ENCODE data around the gene MTHFD1L. TPM values are rescaled to one million over a fixed set of nuclear protein-coding genes. Genes with fewer than 3 reads are reported as not detected.

The MTHFD1L gene
- total and polyA plus RNA-seq, 7 experiments from 2014 or later: 5.7 to 57.8 (median 7.8) TPM

GRCh38 chr6:151143806-151144205, 278.3 kb downstream of the MTHFD1L start:
- no peak overlapping the region for H3K4me3 ChIP-seq (ENCODE audit: low read length)
- Mint-ChIP-seq H3K27ac (no peak overlapping the region), H3K4me1 (no peaks in the 10 kb centered on the region), H3K9me3 (peaks cover 0 to 4% (median 0%) of the 10 kb centered on the region in 11 donors), H3K36me3 (no peaks in the 10 kb centered on the region), H3K27me3 (peaks cover 0 to 5% (median 4%) of the 10 kb centered on the region in 5 donors), H3K4me3 (no peak overlapping the region)
- H3K9me3 ChIP-seq (ENCODE audit: control insufficient read depth in 2 of 3, low read length in 3 of 3): no peaks in the 10 kb centered on the region
- DNase-seq (no peak), ATAC-seq (no peak)
- no peaks in the 10 kb centered on the region for H3K27me3 ChIP-seq (ENCODE audit: control insufficient read depth in 2 of 2, insufficient read depth in 2 of 2, low read length in 2 of 2)
- intact Hi-C loops (cut with micrococcal nuclease): no loop called here
- CTCF ChIA-PET: no interaction called here
- POLR2A ChIA-PET: no interaction called here
- no peak overlapping the region for H3K27ac ChIP-seq (ENCODE audit: low read depth, low read length)
- no peaks in the 10 kb centered on the region for H3K4me1 ChIP-seq (ENCODE audit: control insufficient read depth in 2 of 2, insufficient read depth in 2 of 2, low read length in 2 of 2)
- no peaks in the 10 kb centered on the region for H3K36me3 ChIP-seq (ENCODE audit: control insufficient read depth in 2 of 3, insufficient read depth in 3 of 3, low read length in 3 of 3)

GRCh38 chr6:151147118-151147832, 281.8 kb downstream of the MTHFD1L start:
- no peaks in the 10 kb centered on the region for H3K9me3 ChIP-seq (ENCODE audit: control insufficient read depth in 2 of 3, low read length in 3 of 3)
- no peaks in the 10 kb centered on the region for H3K36me3 ChIP-seq (ENCODE audit: control insufficient read depth in 2 of 3, insufficient read depth in 3 of 3, low read length in 3 of 3)
- POLR2A ChIA-PET: no interaction called here
- H3K4me1 ChIP-seq (ENCODE audit: control insufficient read depth in 2 of 2, insufficient read depth in 2 of 2, low read length in 2 of 2): no peaks in the 10 kb centered on the region
- Mint-ChIP-seq H3K27ac (no peak overlapping the region), H3K4me3 (no peak overlapping the region), H3K27me3 (peaks cover 7 to 16% (median 10%) of the 10 kb centered on the region in 5 donors), H3K9me3 (peaks cover 0 to 4% (median 0%) of the 10 kb centered on the region in 11 donors), H3K36me3 (no peaks in the 10 kb centered on the region), H3K4me1 (no peaks in the 10 kb centered on the region)
- no peaks in the 10 kb centered on the region for H3K27me3 ChIP-seq (ENCODE audit: control insufficient read depth in 2 of 2, insufficient read depth in 2 of 2, low read length in 2 of 2)
- ATAC-seq (no peak), DNase-seq (no peak)
- no peak overlapping the region for H3K27ac ChIP-seq (ENCODE audit: low read depth, low read length)
- no peak overlapping the region for H3K4me3 ChIP-seq (ENCODE audit: low read length)
- intact Hi-C loops (cut with micrococcal nuclease): no loop called here
- CTCF ChIA-PET: no interaction called here

DNA sequence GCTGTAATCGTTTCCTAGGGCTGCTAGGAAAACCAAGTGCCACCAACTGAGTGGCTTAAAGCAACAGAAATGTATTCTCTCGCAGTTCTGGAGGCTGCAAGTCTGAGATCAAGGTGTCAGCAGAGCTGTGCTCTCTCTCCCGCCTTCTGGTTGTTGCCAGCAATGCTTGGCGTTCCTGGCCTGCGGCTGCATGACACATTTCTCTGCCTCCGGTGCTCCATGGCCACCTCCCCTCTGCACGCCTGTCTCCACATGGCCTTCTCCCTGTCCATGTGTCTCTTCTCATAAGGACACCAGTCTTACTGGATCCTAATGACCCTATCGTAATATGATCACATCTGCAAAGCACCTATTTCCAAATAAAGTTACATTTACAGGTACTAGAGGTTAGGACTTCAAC, 282.6 kb downstream of the MTHFD1L start:
- Histone ChIP-seq H3K9me3 (ENCODE audit: control insufficient read depth in 2 of 3, low read length in 3 of 3) (no peaks in the 10 kb centered on the region), H3K4me1 (ENCODE audit: control insufficient read depth in 2 of 2, insufficient read depth in 2 of 2, low read length in 2 of 2) (no peaks in the 10 kb centered on the region), H3K36me3 (ENCODE audit: control insufficient read depth in 2 of 3, insufficient read depth in 3 of 3, low read length in 3 of 3) (no peaks in the 10 kb centered on the region), H3K27me3 (ENCODE audit: control insufficient read depth in 2 of 2, insufficient read depth in 2 of 2, low read length in 2 of 2) (no peaks in the 10 kb centered on the region), H3K27ac (ENCODE audit: low read depth, low read length) (no peak overlapping the region), H3K4me3 (ENCODE audit: low read length) (no peak overlapping the region)
- DNase-seq (no peak), ATAC-seq (no peak)
- Mint-ChIP-seq H3K9me3 (peaks cover 0 to 4% (median 0%) of the 10 kb centered on the region in 11 donors), H3K4me1 (no peaks in the 10 kb centered on the region), H3K4me3 (no peak overlapping the region), H3K27ac (no peak overlapping the region), H3K27me3 (peaks cover 7 to 24% (median 10%) of the 10 kb centered on the region in 5 donors), H3K36me3 (no peaks in the 10 kb centered on the region)
- POLR2A ChIA-PET: no interaction called here
- intact Hi-C loops (cut with micrococcal nuclease): no loop called here
- CTCF ChIA-PET: no interaction called here

- Mint-ChIP-seq H3K9me3 (peaks cover 0 to 4% (median 0%) of the 10 kb centered on the region in 11 donors), H3K4me3 (no peak overlapping the region), H3K27me3 (peaks cover 7 to 30% (median 16%) of the 10 kb centered on the region in 5 donors), H3K36me3 (no peaks in the 10 kb centered on the region), H3K27ac (no peak overlapping the region), H3K4me1 (no peaks in the 10 kb centered on the region)
- ATAC-seq (no peak), DNase-seq (no peak)
- H3K27me3 ChIP-seq (ENCODE audit: control insufficient read depth in 2 of 2, insufficient read depth in 2 of 2, low read length in 2 of 2): no peaks in the 10 kb centered on the region
- no peak overlapping the region for H3K4me3 ChIP-seq (ENCODE audit: low read length)
- intact Hi-C loops (cut with micrococcal nuclease): no loop called here
- CTCF ChIA-PET: interaction anchor here (0.7 kb wide), 1 partner anchor 10 kb away, joined by 3 read pairs; no protein-coding TSS in a partner anchor
- POLR2A ChIA-PET: interaction anchor here (0.5 kb wide), 1 partner anchor 100 kb away, joined by 4 read pairs; no protein-coding TSS in a partner anchor
- no peaks in the 10 kb centered on the region for H3K9me3 ChIP-seq (ENCODE audit: control insufficient read depth in 2 of 3, low read length in 3 of 3)
- no peak overlapping the region for H3K27ac ChIP-seq (ENCODE audit: low read depth, low read length)
- no peaks in the 10 kb centered on the region for H3K36me3 ChIP-seq (ENCODE audit: control insufficient read depth in 2 of 3, insufficient read depth in 3 of 3, low read length in 3 of 3)
- H3K4me1 ChIP-seq (ENCODE audit: control insufficient read depth in 2 of 2, insufficient read depth in 2 of 2, low read length in 2 of 2): no peaks in the 10 kb centered on the region
These were observed 284.3 kb downstream of the MTHFD1L start for GRCh38 chr6:151149793-151150192.
